K562 (cell line): ENCODE results near the gene TEX38.

Source experiments
- BDP1 ChIP-seq: IDR thresholded peaks from 3 replicates; pipeline ENCODE4 v1.6.1; 2011; ENCODE audit not compliant: insufficient read length, insufficient read depth
- CTCF ChIP-seq, 3 experiments: IDR thresholded peaks in 2 of 3; conservative IDR thresholded peaks in 1 of 3; 2 replicates each; pipeline ENCODE4 v1.5.1; 2011 to 2012; ENCODE audit warnings: low read length in 3 of 3, mild to moderate bottlenecking in 3 of 3, control low read depth in 2 of 3, improper control_type of control experiment in 1 of 3, inconsistent platforms in 1 of 3, low read depth in 1 of 3, mixed read lengths in 1 of 3, moderate library complexity in 1 of 3; ENCODE audit not compliant: insufficient read depth in 2 of 3
- EP300 ChIP-seq: IDR thresholded peaks from 2 replicates; pipeline ENCODE4 v1.6.1; 2012; ENCODE audit warnings: low read length, improper control_type of control experiment
- GABPB1 ChIP-seq: sonication (generic); formaldehyde crosslinking; IDR thresholded peaks from 2 replicates; pipeline ENCODE4 v1.8.0; 2022; ENCODE audit warnings: mild to moderate bottlenecking, missing genetic modification reagents
- KDM1A ChIP-seq, 2 experiments: fragments of 450-650 bp; IDR thresholded peaks; 2 replicates each; pipeline ENCODE4 v1.6.1; 2016; ENCODE audit warnings: mild to moderate bottlenecking in 2 of 2
- KLF1 ChIP-seq: fragments of 450-650 bp; IDR thresholded peaks from 2 replicates; pipeline ENCODE4 v1.6.1; 2016; ENCODE audit warnings: missing genetic modification characterization, missing compliant biosample characterization
- MCM7 ChIP-seq, 2 experiments: fragments of 450-650 bp; IDR thresholded peaks; 2 replicates each; pipeline ENCODE4 v1.6.1; 2016 to 2018
- NR2F6 ChIP-seq: fragments of 450-650 bp; formaldehyde crosslinking; IDR thresholded peaks from 2 replicates; pipeline ENCODE4 v1.4.0; 2020; ENCODE audit warnings: mild to moderate bottlenecking
- POLR2A ChIP-seq: fragments of 450-650 bp; conservative IDR thresholded peaks from 2 replicates; pipeline ENCODE4 v1.6.1; 2016
- POLR2AphosphoS5 ChIP-seq: IDR thresholded peaks from 2 replicates; pipeline ENCODE4 v1.6.1; 2011; ENCODE audit warnings: mild to moderate bottlenecking, low read depth, low read length, moderate library complexity; ENCODE audit not compliant: control insufficient read depth, insufficient read depth
- SMAD2 ChIP-seq: fragments of 150-350 bp; IDR thresholded peaks from 2 replicates; pipeline ENCODE4 v1.6.1; 2014; ENCODE audit warnings: low read depth, mild to moderate bottlenecking, low read length
- ZNF407 ChIP-seq: fragments of 450-650 bp; IDR thresholded peaks from 2 replicates; pipeline ENCODE4 v1.6.1; 2016; ENCODE audit warnings: low read depth
- TF ChIP-seq, protein P1 (sequence below): sonication (generic); formaldehyde crosslinking; IDR thresholded peaks from 2 replicates; pipeline ENCODE4 v1.9.0; 2022; ENCODE audit warnings: mild to moderate bottlenecking, missing genetic modification reagents

- TF ChIP-seq POLR2A (no peak), CTCF (IDR thresholded peaks at IDR 0.05 in 2 of 3, conservative IDR thresholded peaks at IDR 0.05 in 1 of 3; ENCODE audit: insufficient read depth in 2 of 3, low read depth in 1 of 3, low read length in 3 of 3) (no peak), MCM7 (IDR thresholded peaks at IDR 0.05) (no peak), KDM1A (IDR thresholded peaks at IDR 0.05) (no peak), SMAD2 (no peak), EP300 (no peak), ZNF407 (no peak), NR2F6 (no peak), KLF1 (tag) (no peak), POLR2AphosphoS5 (no peak), GABPB1 (CRISPR knock-in tag) (no peak), BDP1 (no peak)
- TF ChIP-seq, protein P1, sequence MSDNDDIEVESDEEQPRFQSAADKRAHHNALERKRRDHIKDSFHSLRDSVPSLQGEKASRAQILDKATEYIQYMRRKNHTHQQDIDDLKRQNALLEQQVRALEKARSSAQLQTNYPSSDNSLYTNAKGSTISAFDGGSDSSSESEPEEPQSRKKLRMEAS (CRISPR knock-in tag): no peak
Observed at GRCh38 chr1:46638921-46639320, 32.7 kb upstream of the TEX38 start.
